NCI-H774 (cell line): ENCODE results near the gene BMP4.

Experiments
- DNase-seq: peaks from one replicate; lab custom pipeline; 2025; lab: John Stamatoyannopoulos, UW

The BMP4 gene

GRCh38 chr14:53964249-53964648 is 7.6 kb upstream of the BMP4 start:
- DNase-seq: no peak

- DNase-seq: no peak
Measured at GRCh38 chr14:53963320-53964227, 6.9 kb upstream of the BMP4 start.

GRCh38 chr14:53962953-53963319 is 6.3 kb upstream of the BMP4 start:
- DNase-seq: no peak

GRCh38 chr14:53958628-53959027 is 2.0 kb upstream of the BMP4 start:
- DNase-seq: no peak

GRCh38 chr14:53957739-53958138 is 1.1 kb upstream of the BMP4 start:
- DNase-seq: no peak

GRCh38 chr14:53955671-53956426 is 776 bp downstream of the BMP4 start:
- DNase-seq: no peak

GRCh38 chr14:53955229-53955556 is 1.4 kb downstream of the BMP4 start:
- no peak for DNase-seq

DNA sequence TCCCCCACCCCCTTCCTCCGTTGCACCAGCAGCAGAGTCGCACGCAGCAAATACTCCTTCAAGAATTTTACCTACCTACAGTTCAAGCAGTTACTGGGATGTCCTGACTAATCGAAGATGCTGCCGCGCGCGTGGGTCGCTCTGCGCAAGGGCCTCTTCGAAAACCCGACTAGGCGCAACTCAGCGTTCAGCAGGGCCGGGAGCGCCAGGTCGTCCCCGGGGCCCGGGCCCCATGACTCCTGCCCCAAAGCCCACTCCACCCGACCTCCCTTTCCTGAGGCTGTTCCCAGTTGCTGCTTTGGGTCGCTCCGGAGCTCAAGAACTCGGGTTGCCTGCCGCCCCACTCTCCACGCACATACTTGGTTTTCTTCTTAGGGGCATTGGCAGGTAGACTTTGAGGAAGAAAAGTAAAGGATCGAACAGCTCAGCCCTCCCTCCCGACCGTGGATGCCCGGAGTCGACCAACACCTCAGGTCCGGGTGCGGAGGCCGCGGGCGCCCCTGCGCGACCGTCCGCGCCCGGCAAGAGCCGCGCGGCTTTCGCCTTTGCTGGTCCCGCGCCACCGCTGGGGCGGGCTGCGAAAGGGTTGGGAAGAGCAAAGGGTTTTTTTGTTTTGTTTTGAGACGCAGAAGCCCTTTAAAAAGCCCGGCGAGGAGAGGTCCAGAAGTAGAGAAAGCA is 1.9 kb downstream of the BMP4 start:
- no peak for DNase-seq

- no peak for DNase-seq
Measured at GRCh38 chr14:53953828-53954550, 2.6 kb downstream of the BMP4 start.

- DNase-seq: peak; percentile 48
Measured at GRCh38 chr14:53953002-53953827, 3.4 kb downstream of the BMP4 start.

GRCh38 chr14:53952533-53952932 is 4.1 kb downstream of the BMP4 start:
- DNase-seq: no peak

GRCh38 chr14:53951627-53952303 is 4.9 kb downstream of the BMP4 start:
- no peak for DNase-seq

DNA sequence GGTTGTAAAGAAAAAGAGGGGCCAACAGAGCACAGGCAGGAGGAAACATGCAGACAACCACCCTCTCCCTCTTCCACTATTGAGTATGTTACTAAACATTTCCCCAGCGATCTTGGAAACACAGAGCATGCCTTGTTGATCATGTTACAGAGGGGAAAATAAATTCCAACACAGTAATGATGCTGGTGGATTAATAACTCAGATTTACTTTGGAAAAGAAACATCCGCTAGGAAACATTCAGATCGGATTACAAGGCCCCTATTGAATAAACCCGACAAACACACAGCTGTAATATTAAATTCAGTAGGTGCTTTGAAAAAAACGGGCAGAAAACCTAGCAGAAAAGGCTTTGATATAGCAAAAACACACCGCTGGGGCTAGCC is 5.4 kb downstream of the BMP4 start:
- DNase-seq: no peak

DNA sequence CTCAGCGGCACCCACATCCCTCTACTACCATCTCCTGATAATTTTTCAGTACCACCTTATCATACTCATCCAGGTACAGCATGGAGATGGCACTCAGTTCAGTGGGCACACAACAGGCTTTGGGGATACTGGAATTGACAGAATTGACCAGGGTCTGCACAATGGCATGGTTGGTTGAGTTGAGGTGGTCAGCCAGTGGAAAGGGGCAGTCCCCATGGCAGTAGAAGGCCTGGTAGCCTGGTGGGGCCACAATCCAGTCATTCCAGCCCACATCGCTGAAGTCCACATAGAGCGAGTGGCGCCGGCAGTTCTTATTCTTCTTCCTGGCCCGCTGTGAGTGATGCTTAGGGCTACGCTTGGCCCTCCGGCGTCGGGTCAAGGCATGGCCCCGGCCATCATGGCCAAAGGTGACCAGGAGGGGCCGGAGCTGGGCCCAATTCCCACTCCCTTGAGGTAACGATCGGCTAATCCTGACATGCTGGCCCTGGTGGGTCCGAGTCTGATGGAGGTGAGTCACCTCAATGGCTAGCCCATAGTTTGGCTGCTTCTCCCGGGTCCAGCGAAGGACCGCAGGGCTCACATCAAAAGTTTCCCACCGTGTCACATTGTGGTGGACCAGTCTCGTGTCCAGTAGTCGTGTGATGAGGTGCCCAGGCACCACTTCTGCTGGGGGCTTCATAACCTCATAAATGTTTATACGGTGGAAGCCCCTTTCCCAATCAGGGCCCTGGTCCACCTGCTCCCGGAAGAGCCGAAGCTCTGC is 6.4 kb downstream of the BMP4 start:
- no peak for DNase-seq

DNA sequence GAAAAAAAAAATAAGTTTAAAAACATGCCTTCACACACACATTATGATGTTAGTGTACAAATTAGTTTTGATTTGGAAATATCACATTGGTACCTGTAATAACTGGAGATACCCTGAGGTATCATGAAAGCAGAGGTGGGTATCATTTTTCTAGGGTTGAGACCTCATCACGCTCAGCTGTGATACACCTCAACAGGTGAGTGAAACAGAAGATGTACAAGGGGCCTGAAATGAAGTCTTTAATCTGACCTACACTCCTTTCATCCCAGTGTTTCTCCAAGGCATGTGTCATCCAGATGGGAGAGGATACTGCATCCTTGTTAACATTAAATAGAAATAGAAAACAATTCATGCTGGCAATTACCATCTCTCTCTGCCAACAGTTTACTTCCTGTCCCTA is 7.4 kb downstream of the BMP4 start:
- no peak for DNase-seq

- DNase-seq: no peak
Measured at GRCh38 chr14:53948205-53948884, 8.3 kb downstream of the BMP4 start.

GRCh38 chr14:53947452-53948204 is 9.0 kb downstream of the BMP4 start:
- DNase-seq: no peak

DNA sequence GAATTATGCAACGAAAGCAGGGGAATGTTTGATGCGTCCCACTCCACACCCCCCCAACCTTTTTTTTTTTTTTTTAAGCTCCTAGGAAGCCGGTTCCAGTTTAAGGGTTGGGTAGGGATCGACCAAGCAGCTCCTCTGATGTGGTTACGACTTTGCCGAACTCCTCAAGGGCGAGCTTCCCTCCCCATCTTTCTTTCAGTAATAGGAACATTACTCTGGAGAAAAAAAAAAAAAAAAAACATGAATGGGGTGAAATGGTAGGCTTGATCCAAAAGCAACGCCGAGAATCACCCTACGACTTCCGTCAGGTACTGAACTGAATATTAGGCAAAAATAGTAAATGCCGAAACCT is 9.6 kb downstream of the BMP4 start:
- no peak for DNase-seq
